K562 (cell line): Measurements from ENCODE around the gene URB2. TPM values are rescaled to one million over a fixed set of nuclear protein-coding genes. Genes with fewer than 3 reads are reported as not detected.

Source experiments
- ATAC-seq: fragments of 200-7000 bp; cut with Tn5 transposase; 3 replicates; pipeline ENCODE4 v1.9.1; 2020; ENCODE audit warnings: moderate library complexity
- BruUV-seq: library from RNA; stranded (reverse); fragments of 400-500 nt; replicated peaks from 2 replicates; lab custom pipeline; 2021; lab: Mats Ljungman, UMichigan
- CTCF ChIA-PET: fragments of 300-600 bp; formaldehyde crosslinking; extraction: SDS; loops from one replicate; lab custom pipeline; 2021; ENCODE audit warnings: low intra/inter-chr PET ratio; lab: Yijun Ruan, JAX
- POLR2A ChIA-PET: fragments of 300-600, 350-650 bp; sonication (Branson Sonifier 250); formaldehyde crosslinking; extraction: SDS; loops from one replicate; lab custom pipeline; 2021; ENCODE audit warnings: antibody characterized with exemption, inconsistent platforms; lab: Yijun Ruan, JAX
- DNase-seq, 4 experiments: peaks; one replicate each; pipeline versions ENCODE4 v3.0.0 to v3.0.0-alpha.2; 2011 to 2018; ENCODE audit warnings: low spot score in 3 of 4, mixed read lengths in 3 of 4; ENCODE audit errors: extremely low read depth in 1 of 4
- FAIRE-seq: peaks from 2 replicates; lab custom pipeline; 2011; peaks lifted over from hg19 to GRCh38; lab: Jason Lieb, UNC
- H2AFZ ChIP-seq: 2 replicates; pipeline ENCODE4 v1.6.0; 2011; ENCODE audit warnings: low read depth, low read length, control low read depth, inconsistent platforms
- H3K27ac ChIP-seq: fragments of 200-600 bp; 3 replicates; pipeline ENCODE4 v1.8.0; 2011; ENCODE audit warnings: low read depth, mild to moderate bottlenecking, control low read depth, inconsistent platforms, low read length, moderate library complexity, mixed read lengths; ENCODE audit errors: extremely low read depth
- H3K27me3 ChIP-seq, 2 experiments: fragments of 300-600 bp in 1 of 2; 2 replicates in 1 of 2; 3 replicates in 1 of 2; pipeline versions ENCODE4 v1.6.0 to v1.8.0; 2011; ENCODE audit warnings: inconsistent platforms in 2 of 2, low read length in 2 of 2, mild to moderate bottlenecking in 1 of 2, mixed read lengths in 1 of 2, moderate library complexity in 1 of 2; ENCODE audit not compliant: control insufficient read depth in 2 of 2, insufficient read depth in 2 of 2
- H3K36me3 ChIP-seq: fragments of 300-600 bp; 3 replicates; pipeline ENCODE4 v1.8.0; 2011; ENCODE audit warnings: mild to moderate bottlenecking, low read length, inconsistent platforms; ENCODE audit not compliant: control insufficient read depth, insufficient read depth
- H3K4me1 ChIP-seq, 2 experiments: fragments of 200-600 bp in 1 of 2; replicated peaks in 1 of 2; 2 replicates in 1 of 2; 3 replicates in 1 of 2; pipeline versions ENCODE4 v1.5.1 to v1.8.0; 2011; ENCODE audit warnings: inconsistent platforms in 2 of 2, low read length in 2 of 2, mild to moderate bottlenecking in 1 of 2, mixed read lengths in 1 of 2, moderate library complexity in 1 of 2; ENCODE audit not compliant: control insufficient read depth in 2 of 2, insufficient read depth in 2 of 2
- H3K4me2 ChIP-seq: 2 replicates; pipeline ENCODE4 v1.6.1; 2011; ENCODE audit warnings: low read length, control low read depth, inconsistent platforms, mixed read lengths; ENCODE audit not compliant: insufficient read depth
- H3K4me3 ChIP-seq: fragments of 200-600 bp; sonication (generic), shearing (Covaris generic); 2 replicates; pipeline ENCODE4 v1.5.1; 2016; ENCODE audit warnings: control low read depth, inconsistent platforms
- H3K79me2 ChIP-seq: fragments of 200-600 bp; 3 replicates; pipeline ENCODE4 v1.8.0; 2011; ENCODE audit warnings: low read length, inconsistent platforms; ENCODE audit not compliant: control insufficient read depth, insufficient read depth
- H3K9ac ChIP-seq, 2 experiments: 2 replicates each; pipeline versions ENCODE4 v1.6.0 to v1.6.1; 2011; ENCODE audit warnings: low read depth in 2 of 2, low read length in 2 of 2, control low read depth in 1 of 2, inconsistent platforms in 1 of 2, mild to moderate bottlenecking in 1 of 2, mixed read lengths in 1 of 2; ENCODE audit not compliant: insufficient read depth in 1 of 2
- H3K9me1 ChIP-seq: one replicate; pipeline ENCODE4 v1.6.0; 2011; ENCODE audit warnings: inconsistent platforms, mild to moderate bottlenecking, low read length, moderate library complexity; ENCODE audit not compliant: control insufficient read depth, insufficient read depth
- H3K9me3 ChIP-seq: replicated peaks from 2 replicates; pipeline ENCODE4 v1.5.1; 2011; ENCODE audit warnings: low read depth, low read length, inconsistent platforms; ENCODE audit not compliant: control insufficient read depth, insufficient read depth
- H4K20me1 ChIP-seq: replicated peaks from 2 replicates; pipeline ENCODE4 v1.6.1; 2011; ENCODE audit warnings: low read length, inconsistent platforms, mixed read lengths; ENCODE audit not compliant: control insufficient read depth, insufficient read depth
- ARID4B ChIP-seq: sonication (generic); formaldehyde crosslinking; IDR thresholded peaks from 2 replicates; pipeline ENCODE4 v1.8.0; 2022; ENCODE audit warnings: mild to moderate bottlenecking, missing genetic modification reagents
- BDP1 ChIP-seq: IDR thresholded peaks from 3 replicates; pipeline ENCODE4 v1.6.1; 2011; ENCODE audit not compliant: insufficient read length, insufficient read depth
- CXXC5 ChIP-seq: fragments of 250-450 bp; sonication (Bioruptor Pico); IDR thresholded peaks from 2 replicates; pipeline ENCODE4 v1.8.0; 2022; ENCODE audit warnings: inconsistent platforms, mild to moderate bottlenecking, moderate library complexity
- GATAD2B ChIP-seq: fragments of 450-650 bp; IDR thresholded peaks from 2 replicates; pipeline ENCODE4 v1.6.1; 2017; ENCODE audit warnings: mild to moderate bottlenecking, borderline replicate concordance
- HMG20B ChIP-seq: fragments of 250-450 bp; sonication (Bioruptor Pico); IDR thresholded peaks from 2 replicates; pipeline ENCODE4 v1.5.0; 2021; ENCODE audit warnings: mild to moderate bottlenecking
- NFE2L1 ChIP-seq: fragments of 450-650 bp; IDR thresholded peaks from 2 replicates; pipeline ENCODE4 v1.6.1; 2016; ENCODE audit warnings: missing genetic modification characterization, low read depth, mild to moderate bottlenecking, missing compliant biosample characterization, moderate library complexity, borderline replicate concordance
- POLR2AphosphoS2 ChIP-seq: IDR thresholded peaks from 2 replicates; pipeline ENCODE4 v1.6.1; 2012; ENCODE audit warnings: low read length, improper control_type of control experiment
- RFX7 ChIP-seq: fragments of 250-450 bp; sonication (Bioruptor Pico); IDR thresholded peaks from 2 replicates; pipeline ENCODE4 v1.5.1; 2021; ENCODE audit warnings: mild to moderate bottlenecking
- SLC30A9 ChIP-seq: fragments of 250-450 bp; sonication (Bioruptor Pico); IDR thresholded peaks from 2 replicates; pipeline ENCODE4 v1.8.0; 2022; ENCODE audit warnings: mild to moderate bottlenecking, moderate library complexity
- SMARCE1 ChIP-seq: fragments of 450-650 bp; IDR thresholded peaks from 2 replicates; pipeline ENCODE4 v1.7.1; 2016; ENCODE audit warnings: mild to moderate bottlenecking
- ZNF134 ChIP-seq: fragments of 250-450 bp; sonication (Bioruptor Pico); conservative IDR thresholded peaks from 2 replicates; pipeline ENCODE4 v1.4.0; 2020
- ZNF766 ChIP-seq: fragments of 200-800 bp; sonication (Bioruptor generic); conservative IDR thresholded peaks from 2 replicates; pipeline ENCODE4 v1.6.1; 2016; ENCODE audit warnings: missing genetic modification characterization, missing compliant biosample characterization
- ZNF785 ChIP-seq: fragments of 250-450 bp; sonication (Bioruptor Pico); IDR thresholded peaks from 2 replicates; pipeline ENCODE4 v1.4.0; 2020; ENCODE audit warnings: mild to moderate bottlenecking
- WGBS: fragments of 100-300 bp; shearing (Covaris generic); methylation state at CpG from one replicate; pipeline ENCODE4 v1.1.6; 2016; ENCODE audit warnings: low coverage, mixed read lengths; ENCODE audit not compliant: insufficient coverage; ENCODE audit errors: missing lambda C conversion rate; 5-methylcytosine and 5-hydroxymethylcytosine counted together
- in situ Hi-C: fragments of 300-500 bp; cut with MboI; formaldehyde crosslinking; loops from 4 replicates; pipeline ENCODE4 v1.15.0; 2018; ENCODE audit warnings: inconsistent platforms, mixed read lengths
- intact Hi-C: fragments of 100-400 bp; cut with micrococcal nuclease; formaldehyde crosslinking; loops from 2 replicates; pipeline ENCODE4 v1.14.2; 2022
- polyA plus RNA-seq, 8 experiments: library from polyadenylated mRNA; depleted of rRNA in 4 of 8; stranded (reverse) in 5 of 8; unstranded in 3 of 8; fragments of >200 nt; fragmentation: Nextera tagmentation in 2 of 8; fragmentation: Illumina TruSeq in 1 of 8; extraction: Ambion mirVana in 2 of 8; extraction: Trizol in 1 of 8; gene quantifications; 2 replicates each; pipeline versions ENCODE4 v1.2.1 to v1.2.3, GENCODE V29; 2011 to 2014; ENCODE audit warnings: inconsistent platforms in 1 of 8, missing spikeins in 1 of 8
- total RNA-seq, 7 experiments: library from RNA; depleted of rRNA in 6 of 7; stranded (reverse); fragments of >200 nt in 6 of 7; fragmentation: Illumina TruSeq in 2 of 7; extraction: Trizol in 2 of 7; gene quantifications; 2 replicates each; pipeline versions ENCODE4 v1.2.1 to v1.2.3, GENCODE V29; 2011 to 2021; ENCODE audit warnings: low replicate concordance in 1 of 7
- TF ChIP-seq, protein P1 (sequence below): sonication (generic); formaldehyde crosslinking; IDR thresholded peaks from 2 replicates; pipeline ENCODE4 v1.8.1; 2023; ENCODE audit warnings: mild to moderate bottlenecking, missing genetic modification reagents

The URB2 gene
- total and polyA plus RNA-seq, 9 of the 15 experiments (the other 6 are each of a cell fraction or from before 2014, with no cell fraction given): 2.8 to 28.3 (median 19.0) TPM

- Histone ChIP-seq H3K79me2 (peaks cover 38% of the 10 kb centered on the region), H4K20me1 (no peaks in the 10 kb centered on the region), H3K27ac (no peak overlapping the region), H3K4me3 (no peak overlapping the region), H3K36me3 (peaks cover 61% of the 10 kb centered on the region), H3K9ac (no peak overlapping the region), H3K9me1 (peaks cover 3% of the 10 kb centered on the region), H3K27me3 (no peaks in the 10 kb centered on the region), H3K4me2 (no peak overlapping the region), H3K9me3 (no peaks in the 10 kb centered on the region), H2AFZ (no peak overlapping the region), H3K4me1 (peaks cover 0 to 4% of the 10 kb centered on the region in 2 experiments; a peak in 3 of 5 replicates)
- intact Hi-C loops: no loop called here
- DNase-seq: no peak
- no peak for TF ChIP-seq RFX7 (CRISPR knock-in tag)
- TF ChIP-seq NFE2L1 (tag): no peak
- no peak for TF ChIP-seq ARID4B (CRISPR knock-in tag)
- TF ChIP-seq POLR2AphosphoS2: no peak
- no peak for TF ChIP-seq SMARCE1
- no peak for TF ChIP-seq BDP1
- no peak for TF ChIP-seq GATAD2B
- TF ChIP-seq ZNF134 (CRISPR knock-in tag): no peak
- no peak for TF ChIP-seq SLC30A9 (CRISPR knock-in tag)
- TF ChIP-seq HMG20B (CRISPR knock-in tag): no peak
- TF ChIP-seq CXXC5 (CRISPR knock-in tag): no peak
- TF ChIP-seq ZNF766 (CRISPR knock-in tag): no peak
- no peak for TF ChIP-seq ZNF785 (CRISPR knock-in tag)
- TF ChIP-seq, protein P1, sequence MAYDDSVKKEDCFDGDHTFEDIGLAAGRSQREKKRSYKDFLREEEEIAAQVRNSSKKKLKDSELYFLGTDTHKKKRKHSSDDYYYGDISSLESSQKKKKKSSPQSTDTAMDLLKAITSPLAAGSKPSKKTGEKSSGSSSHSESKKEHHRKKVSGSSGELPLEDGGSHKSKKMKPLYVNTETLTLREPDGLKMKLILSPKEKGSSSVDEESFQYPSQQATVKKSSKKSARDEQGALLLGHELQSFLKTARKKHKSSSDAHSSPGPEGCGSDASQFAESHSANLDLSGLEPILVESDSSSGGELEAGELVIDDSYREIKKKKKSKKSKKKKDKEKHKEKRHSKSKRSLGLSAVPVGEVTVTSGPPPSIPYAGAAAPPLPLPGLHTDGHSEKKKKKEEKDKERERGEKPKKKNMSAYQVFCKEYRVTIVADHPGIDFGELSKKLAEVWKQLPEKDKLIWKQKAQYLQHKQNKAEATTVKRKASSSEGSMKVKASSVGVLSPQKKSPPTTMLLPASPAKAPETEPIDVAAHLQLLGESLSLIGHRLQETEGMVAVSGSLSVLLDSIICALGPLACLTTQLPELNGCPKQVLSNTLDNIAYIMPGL (CRISPR knock-in tag): no peak
- 84% methylated on average over 5 of the region's 5 CpGs for WGBS
- in situ Hi-C loops: no loop called here
- ChIA-PET POLR2A (no interaction called here), CTCF (no interaction called here)
- peak; percentile 11 for FAIRE-seq
- BruUV-seq: no TSS peak
- no peak for ATAC-seq
Measured at GRCh38 chr1:229613938-229614337, 12.1 kb upstream of the URB2 start.
